ENCODE data around the gene ADARB2.
"Not testable (repeated sequence)": the region's sequence is repeated elsewhere in the genome, so short reads cannot be mapped to it uniquely, and the experiment has no call there.

Gene ADARB2

DNA sequence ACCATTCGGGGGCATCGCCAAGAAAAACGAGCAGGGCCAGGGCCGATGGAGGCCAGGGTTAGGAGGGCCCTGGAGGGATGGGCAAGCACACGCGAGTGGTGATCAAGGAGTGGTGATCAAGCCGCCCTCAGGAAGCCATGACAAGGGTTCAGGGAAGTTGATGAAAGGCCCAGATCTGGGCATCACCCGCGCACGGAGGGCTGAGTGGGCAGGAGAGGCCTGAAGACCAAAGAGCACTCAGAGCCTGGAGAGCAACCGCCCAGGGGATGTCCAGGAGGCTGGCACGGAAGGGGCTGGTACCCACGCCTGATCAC is 566.5 kb downstream of the ADARB2 start:
- no peak for DNase-seq (ENCODE audit: low spot score)

DNA sequence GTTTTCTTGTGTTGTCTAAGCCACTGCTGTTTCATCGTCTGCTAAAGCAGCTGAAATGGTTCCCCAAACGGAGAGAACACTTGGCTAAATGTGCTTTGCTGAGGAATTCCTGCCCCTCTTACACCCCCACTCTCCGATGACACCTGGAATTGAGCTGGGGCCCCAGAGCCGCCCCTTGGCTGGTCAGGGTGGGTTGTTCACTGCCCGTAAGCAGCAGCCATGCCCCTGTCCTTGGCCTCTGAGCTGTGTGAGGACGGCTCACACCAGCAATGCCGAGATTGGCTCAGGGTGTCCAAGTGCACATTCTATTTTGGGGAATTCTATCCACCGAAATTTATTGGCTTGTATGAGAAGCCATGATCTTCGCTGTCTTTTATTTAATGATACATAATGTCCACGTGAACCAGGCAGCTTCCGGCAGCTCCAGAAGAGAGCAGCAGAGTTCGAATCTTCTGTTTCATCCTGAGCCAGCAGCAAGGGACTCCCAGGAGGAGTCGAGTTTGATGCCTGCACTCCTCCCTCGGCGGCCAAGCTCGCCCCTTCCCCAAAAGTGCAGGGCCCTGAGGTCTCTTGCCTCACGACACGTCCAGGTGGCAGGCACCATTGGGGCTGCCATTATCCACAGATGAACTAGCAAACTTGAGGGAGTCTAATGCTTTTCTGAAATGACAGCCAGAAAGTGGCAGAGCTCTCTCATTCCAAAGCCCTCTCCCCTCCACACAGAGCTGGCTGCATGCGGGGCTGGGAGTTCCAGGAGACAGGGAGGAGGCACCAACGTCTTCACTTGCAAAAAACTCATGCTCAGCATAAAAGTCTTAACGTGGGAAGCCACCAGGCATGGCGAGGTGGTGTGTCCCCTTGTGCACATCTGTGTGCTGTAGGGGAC is 567.1 kb downstream of the ADARB2 start:
- DNase-seq (ENCODE audit: low spot score): no peak

DNA sequence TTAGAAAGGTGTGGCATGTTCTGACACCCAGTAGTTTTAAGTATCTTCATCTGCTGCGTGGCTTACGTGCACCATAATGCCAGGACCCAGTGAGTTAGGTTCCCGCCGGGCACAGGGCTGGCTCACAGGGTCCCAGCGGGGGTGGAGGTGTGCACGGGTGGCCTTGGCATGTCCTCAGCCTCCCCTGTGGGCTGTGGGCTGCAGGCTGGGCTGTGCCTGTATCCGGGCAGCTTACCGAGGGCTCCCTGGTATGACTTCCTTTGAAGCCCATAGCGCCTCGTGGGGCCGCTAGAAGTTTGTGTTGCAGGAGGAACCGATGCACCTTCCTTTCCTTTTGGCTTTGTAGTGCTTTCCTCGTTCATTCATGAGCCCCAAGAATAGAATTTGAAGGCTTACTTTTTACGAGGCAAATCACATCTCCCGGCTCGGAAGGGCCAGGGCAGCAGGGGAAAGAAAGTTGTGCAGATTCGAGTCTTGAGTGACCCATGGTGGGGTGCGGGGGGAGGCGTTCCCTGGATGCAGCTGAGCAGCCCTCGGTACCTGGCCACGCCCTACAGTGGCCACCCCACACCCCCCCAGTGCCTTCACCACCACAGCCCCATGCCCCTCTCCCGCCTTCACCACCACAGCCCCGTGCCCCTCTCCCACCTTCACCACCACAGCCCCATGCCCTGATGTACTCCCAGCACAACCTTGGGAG is 568.0 kb downstream of the ADARB2 start:
- DNase-seq (ENCODE audit: low spot score): no peak

DNA sequence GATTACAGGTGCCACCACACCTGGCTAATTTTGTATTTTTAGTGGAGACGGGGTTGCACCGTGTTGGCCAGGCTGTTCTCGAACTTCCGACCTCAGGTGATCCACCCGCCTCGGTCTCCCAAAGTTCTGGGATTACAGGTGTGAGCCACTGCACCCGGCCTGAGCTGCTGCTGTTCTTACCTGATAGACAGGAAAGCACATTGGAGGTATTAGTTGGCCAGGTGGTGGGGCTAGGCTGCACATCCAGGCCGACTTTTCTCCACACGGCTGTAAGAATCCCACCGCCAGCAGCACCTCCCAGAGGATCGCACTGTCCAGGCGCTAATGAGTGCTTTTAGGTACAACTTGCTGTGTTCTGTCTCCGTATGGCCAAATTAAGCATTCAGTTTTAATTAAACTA is 568.6 kb downstream of the ADARB2 start:
- no peak for DNase-seq (ENCODE audit: low spot score)

DNA sequence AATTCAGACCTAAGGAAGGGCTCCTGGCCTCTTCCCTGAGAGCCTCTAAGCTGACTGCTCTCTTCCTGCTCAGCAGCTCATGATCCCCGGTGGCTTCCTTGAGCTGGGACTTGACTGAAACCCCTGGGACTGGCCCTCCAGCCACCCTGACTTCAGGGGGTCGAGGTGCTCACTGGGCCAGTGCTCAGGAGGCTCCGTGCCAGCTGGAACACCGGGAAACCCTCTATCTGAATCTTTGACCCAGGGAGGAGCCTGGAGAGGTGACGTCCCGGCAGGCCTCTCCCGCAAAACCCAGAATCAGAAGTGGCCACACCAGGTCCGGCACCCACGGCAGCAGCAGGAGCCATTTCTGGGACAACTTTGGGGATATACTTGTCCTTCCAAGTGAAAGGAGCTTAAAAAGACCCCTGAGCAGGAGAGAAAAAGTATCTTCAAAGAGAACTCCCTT is 570.5 kb downstream of the ADARB2 start:
- DNase-seq (ENCODE audit: low spot score): no peak

DNA sequence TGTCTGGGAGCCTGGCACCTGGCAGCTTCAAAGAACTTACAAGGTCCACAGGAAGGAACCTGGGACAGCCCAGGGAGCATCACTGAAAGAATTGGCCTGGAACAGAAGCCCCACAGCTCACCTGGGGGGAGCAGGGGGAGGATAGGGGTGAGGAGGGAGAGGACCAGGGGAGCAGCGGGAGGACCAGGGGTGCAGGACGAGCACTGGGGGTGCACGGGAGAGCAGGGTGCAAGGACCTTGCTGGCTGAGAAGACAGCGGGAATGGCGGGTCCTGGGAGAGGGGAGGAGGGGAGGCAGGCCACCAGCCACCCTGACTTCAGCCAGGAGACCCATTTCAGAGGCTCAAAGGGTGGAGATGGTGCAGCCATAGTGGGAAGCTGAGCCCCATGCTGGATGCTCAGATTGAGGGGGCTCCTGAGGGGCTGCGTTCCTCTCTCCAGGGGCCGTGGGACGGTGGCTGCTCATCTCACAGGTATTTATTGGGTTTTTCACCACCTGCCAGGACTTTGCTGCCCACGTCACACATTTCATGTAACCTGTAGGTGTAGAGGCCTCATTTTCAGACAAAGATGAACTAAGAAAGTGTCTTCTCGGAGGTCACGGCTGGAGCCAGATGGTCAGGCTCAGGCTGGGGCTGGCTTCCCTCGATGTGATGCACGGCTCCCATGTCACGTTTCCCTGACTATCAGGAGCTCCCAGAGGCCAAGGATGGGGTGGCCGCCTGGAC is 571.1 kb downstream of the ADARB2 start:
- DNase-seq (ENCODE audit: low spot score): no peak

DNA sequence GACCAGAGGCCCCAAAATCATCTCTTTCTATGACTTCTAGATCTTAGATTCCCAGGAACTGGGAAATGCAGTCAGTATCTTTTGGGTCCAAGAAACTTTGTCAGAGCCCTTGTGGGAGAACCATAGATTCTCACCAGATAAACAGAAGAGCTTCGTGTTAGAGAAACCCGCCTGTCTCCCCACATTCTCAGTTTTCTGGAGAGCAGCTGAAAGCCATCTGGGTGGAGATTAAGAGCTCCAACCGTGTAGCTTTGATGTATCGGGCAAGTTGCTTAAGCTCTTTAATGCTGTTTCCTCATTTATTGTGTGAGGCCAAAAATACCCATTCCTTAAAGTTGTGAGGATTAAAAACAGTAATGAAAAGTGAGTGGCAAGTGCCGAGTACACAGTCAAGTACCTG is 573.5 kb downstream of the ADARB2 start:
- no peak for DNase-seq (ENCODE audit: low spot score)

DNA sequence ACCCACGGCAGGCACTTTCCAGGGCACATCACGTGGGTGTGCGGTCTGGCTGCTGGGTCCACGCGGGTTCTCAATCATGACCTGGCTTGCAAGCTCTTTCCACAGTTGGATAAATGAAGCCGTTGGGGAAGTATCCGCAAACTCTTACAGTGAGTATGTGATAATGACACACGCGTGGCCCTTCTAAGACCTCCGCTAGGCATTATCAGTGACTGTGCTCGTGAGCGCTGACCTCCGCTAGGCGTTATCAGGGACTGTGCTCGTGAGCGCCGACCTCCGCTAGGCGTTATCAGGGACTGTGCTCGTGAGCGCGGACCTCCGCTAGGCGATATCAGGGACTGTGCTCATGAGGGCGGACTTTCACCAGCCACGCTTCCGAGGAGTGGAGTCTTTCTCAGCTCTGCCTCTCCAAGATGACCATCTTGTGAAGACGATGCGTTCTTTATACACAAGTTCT is 574.1 kb downstream of the ADARB2 start:
- no peak for DNase-seq (ENCODE audit: low spot score)

DNA sequence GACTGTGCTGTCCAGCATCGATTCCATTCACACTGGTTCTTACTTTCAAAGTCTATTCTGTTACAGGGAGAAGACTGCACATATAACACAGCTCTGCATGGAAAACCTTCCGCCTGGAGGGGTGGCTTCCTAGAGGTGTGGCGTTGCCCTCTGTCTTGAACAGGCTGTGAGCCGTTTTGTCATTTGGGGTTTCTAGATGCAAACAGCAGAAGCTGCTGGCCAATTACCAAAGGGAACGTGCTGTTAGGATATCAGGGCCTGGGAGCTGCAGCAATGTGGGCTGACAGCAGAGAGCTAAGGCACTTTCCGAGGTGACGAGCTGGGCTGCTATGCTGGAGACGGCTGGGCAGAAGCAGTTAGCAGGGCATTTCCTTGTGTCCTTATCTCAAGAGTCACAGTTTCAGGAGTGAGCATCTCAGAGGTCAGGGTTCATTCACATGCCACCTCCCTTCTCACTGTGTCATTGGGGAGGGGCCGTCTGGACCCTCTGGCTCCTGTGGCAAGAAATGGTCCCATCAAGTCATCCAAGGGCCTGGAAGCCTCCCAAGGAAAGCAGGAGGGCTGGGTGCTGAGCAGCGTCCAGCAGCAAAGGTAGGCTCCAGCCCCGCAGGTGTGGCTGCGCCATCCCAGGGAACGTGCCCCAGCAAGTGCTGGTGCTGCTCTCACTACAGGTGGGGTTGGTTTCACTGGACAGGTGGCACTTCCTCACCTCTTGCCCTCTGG is 574.7 kb downstream of the ADARB2 start:
- DNase-seq (ENCODE audit: low spot score): no peak

DNA sequence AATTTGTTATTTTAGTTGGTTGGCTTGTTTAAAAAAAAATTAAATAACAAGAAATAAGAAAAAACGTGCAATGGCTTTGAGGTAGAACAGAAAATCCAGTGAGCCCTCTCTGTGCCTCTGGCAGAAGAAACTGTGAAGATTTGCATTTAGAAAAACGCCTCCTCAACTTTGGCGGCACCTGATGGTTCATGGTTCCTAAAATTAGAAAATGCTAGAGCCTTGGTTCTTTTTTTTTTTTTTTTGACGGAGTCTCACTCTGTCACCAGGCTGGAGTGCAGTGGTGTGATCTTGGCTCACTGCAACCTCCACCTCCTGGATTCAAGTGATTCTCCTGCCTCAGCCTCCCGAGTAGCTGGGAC is 576.0 kb downstream of the ADARB2 start:
- not testable (repeated sequence) for DNase-seq (ENCODE audit: low spot score)

DNA sequence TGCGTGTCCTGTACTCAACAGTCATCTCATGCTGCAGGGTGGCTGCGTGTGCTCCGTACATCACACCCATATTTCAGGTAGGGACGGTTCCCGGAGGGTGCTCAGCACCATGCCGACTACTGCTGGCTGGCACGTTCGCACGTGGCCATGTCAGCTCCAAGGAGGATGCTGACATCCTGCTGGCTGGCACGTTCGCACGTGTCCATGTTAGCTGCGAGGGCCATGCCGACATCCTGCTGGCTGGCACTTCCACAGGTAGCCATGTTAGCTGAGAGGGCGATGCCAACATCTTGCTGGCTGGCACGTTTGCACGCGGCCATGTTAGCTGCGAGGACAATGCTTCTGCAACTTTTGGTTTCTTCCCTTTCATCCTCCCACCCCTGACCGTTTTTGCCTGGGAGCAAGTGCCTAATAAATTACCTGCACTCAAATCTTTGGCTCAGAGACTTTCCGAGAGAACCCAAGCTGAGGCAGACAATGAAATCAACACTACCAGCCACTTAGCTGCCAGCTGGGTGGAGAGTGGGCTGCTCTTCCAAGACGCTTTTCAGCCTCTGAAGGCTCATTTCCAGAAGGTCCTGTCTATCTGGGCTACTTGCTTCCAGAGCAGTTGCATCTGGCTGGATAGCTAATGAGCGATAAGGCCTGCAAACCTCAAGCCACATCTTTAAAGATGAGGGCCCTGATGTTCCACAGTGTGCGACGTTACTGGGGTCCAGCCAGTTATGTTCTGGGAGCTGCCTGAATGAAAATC is 576.6 kb downstream of the ADARB2 start:
- no peak for DNase-seq (ENCODE audit: low spot score)

DNA sequence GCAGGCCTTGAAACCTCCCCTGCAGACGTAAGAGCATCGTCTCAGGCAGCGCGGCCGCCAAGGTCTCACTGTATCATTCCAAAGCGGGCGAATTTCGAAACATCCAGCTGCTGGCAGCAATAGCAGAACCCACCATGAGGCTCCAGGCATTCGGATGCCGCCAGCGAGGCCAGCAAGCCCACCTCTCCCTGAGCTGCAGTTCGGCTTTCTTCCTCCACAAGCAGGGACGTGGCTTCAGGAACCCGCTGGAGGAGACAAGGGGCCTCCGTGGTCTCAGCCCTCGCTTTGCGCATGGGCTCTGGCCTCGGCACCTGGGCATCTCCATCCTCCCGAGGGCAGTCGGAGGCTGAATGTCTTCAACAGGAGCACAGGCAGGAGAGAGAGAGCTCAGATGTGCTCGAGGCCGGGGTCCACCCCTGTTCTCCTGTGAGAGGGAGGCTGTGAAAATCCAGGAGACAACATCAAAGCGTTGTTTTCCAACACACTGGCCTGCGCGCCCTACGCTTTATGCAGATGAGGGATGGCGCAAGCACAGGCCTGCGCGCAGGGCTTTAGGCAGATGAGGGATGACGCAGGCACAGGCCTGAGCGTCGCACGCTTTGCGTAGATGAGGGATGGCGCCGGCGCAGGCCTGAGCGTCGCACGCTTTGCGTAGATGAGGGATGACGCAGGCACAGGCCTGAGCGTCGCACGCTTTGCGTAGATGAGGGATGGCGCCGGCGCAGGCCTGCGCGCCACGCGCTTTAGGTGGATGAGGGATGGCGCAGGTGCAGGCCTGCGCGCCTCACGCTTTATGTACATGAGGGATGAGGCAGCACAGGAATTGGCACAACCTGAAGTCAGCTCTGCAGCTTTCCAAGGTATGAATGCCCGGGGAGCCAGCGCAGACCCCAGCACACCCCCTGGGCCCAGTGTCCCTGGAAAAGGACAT is 577.9 kb downstream of the ADARB2 start:
- DNase-seq (ENCODE audit: low spot score): no peak

DNA sequence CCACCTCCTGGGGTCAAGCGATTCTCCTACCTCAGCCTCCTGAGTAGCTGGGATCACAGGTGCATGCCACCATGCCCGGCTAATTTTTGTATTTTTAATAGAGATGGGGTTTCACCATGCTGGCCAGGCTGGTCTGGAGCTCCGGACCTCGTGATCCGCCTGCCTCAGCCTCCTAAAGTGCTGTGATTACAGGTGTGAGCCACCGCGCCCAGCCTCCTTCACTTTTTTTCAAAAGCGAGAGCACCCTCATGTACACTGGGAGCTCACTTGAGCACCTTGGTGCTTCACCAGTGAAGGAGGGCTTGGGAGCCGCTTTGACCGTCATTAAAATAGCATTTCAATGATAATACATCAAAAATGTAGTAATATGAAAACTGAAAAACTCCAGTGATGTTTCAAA is 578.8 kb downstream of the ADARB2 start:
- DNase-seq (ENCODE audit: low spot score): not testable (repeated sequence)

DNA sequence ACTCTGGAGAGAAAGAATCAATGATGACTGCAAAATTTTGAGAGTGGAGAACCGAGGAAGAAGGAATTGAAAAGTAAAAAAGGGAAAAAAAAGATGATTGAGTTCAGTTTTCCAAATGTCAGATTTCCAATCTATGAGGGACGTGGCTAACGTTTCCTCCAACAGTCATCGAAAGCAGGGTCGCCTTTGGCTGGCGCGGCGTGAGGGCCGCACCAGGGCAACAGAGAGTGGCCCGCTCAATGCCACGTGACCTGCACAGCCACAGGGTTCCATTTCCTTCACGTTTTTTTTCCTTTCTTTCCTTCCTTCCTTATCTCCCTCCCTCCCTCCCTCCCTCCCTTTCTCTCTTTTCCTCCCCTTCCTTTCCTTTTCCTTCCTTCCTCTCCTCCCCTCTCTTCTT is 579.3 kb downstream of the ADARB2 start:
- no peak for DNase-seq (ENCODE audit: low spot score)

DNA sequence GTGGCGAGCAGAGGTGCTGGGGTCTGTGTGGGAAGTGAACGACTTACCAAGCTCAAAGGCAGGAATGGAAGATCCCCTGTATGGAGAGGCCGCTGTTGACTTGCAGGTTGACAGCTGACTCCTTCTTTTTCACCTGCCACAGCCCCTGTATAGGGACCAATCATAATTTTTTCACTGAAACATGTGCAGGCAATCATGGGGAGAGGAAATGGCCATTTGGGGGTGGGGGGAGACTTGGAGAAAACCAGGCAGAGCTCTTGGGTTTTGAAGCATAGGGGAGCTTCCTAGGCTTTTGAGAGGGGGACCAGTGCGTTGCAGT is 579.8 kb downstream of the ADARB2 start:
- no peak for DNase-seq (ENCODE audit: low spot score)

DNA sequence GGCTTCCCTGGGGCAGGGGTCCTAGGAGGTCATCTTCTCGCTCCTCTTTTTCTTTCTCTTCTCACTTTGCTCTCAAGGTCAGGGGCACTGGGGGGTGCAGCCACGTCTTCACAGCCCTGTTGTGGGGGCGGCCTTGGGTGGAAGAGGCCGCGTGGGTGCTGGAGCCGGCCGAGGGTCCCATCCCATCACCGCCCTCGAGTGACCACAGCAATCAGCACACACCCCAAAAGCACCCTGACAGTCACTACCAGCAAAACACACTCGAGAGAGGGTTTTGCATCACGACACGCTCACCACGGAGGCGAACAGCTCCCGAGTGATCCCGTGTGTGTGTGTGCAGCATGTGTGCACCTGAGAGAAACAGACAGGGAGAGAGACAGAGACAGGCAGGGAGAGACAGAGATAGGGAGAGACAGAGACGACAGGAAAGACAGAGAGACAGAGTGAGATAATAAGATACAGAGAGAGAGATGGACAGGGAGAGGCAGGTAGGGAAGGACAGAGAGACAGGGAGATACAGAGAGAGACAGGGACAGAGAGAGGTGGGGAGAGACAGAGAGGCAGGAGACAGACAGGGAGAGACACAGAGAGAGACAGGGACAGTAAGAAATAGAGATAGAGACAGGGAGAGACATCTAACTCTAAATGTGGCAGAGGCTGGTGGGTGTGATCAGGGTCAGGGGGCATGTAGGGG is 580.3 kb downstream of the ADARB2 start:
- DNase-seq (ENCODE audit: low spot score): no peak

DNA sequence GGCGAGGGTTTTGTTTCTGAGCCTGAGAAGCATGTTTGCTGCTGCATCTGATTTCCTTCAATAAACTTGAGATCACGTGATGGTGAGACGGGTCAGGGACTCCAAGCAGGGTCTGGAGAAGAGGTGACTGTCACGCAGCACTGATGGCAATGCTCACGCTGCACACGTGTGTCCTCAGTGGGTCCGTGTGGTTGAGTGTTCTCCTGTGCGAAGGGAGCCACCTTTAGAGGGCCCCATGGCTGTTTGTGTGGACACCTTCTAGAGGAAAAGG is 580.8 kb downstream of the ADARB2 start:
- DNase-seq (ENCODE audit: low spot score): no peak

DNA sequence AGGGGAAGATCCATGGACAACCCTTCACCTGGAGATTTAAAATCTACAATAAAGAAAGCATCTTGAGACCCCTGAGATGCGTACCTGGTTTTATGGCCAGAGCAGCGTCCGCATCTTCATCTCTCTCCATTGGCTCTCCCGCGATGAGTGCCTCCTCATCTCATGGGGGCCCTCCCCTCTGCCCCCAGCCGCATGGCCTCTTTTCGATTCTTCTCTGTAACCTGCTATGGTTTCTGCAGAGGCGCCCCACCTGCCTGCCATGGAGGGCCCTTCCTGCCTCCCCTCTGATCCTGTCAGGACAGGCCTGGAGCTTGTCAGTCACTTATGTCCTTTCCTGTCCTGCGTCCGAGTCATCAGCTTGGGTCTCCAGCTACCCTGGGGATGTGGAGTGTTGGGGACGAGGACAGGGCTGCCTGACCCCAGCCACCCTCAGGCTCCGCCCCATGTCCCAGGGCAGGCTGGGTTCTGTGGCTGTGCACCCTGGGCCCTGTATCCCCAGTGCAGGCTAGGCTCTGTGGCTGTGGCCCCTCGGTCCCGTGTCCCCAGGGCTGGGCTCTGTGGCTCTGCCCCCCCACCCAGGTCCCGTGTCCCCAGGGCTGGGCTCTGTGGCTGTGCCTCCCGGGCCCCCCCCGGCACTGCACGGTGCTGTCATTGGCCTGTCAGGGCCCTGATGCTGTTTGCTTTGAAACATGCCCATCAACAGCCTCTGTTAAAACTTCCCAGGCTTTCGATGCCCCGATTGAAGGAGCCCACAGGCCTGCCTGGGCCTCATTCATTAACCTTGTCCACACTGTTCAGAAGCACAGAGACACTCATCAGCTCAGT is 581.3 kb downstream of the ADARB2 start:
- no peak for DNase-seq (ENCODE audit: low spot score)

Data from cerebellar cortex (tissue), 1 donor.